A673 (cell line): ENCODE data around the gene CAMKK2.

Experiments
- CTCF ChIP-seq: fragments of 300-800, 200-600 bp; sonication (generic); conservative IDR thresholded peaks from 2 replicates; pipeline ENCODE4 v1.5.1; 2017; ENCODE audit warnings: low read depth, mild to moderate bottlenecking, antibody characterized with exemption, low read length, moderate library complexity, mixed read lengths
- EZH2 ChIP-seq: fragments of 200-600 bp; sonication (generic); IDR thresholded peaks from 2 replicates; pipeline ENCODE4 v1.6.1; 2017; ENCODE audit warnings: borderline replicate concordance, low read depth, mild to moderate bottlenecking, mixed read lengths, antibody characterized with exemption, low read length; ENCODE audit not compliant: poor library complexity, severe bottlenecking

GRCh38 chr12:121189131-121189530 lies 107.4 kb downstream of the CAMKK2 start:
- TF ChIP-seq CTCF (no peak), EZH2 (no peak)
